K562 (cell line): ENCODE data around the gene ERVK3-1. TPM values are rescaled to one million over a fixed set of nuclear protein-coding genes. Genes with fewer than 3 reads are reported as not detected.

ENCODE experiments used
- ADNP ChIP-seq: fragments of 200-800 bp; sonication (Bioruptor generic); IDR thresholded peaks from 2 replicates; pipeline ENCODE4 v1.6.1; 2016; ENCODE audit warnings: missing genetic modification characterization, missing compliant biosample characterization
- CEBPB ChIP-seq: fragments of 450-650 bp; IDR thresholded peaks from 2 replicates; pipeline ENCODE4 v1.6.1; 2016; ENCODE audit warnings: missing genetic modification characterization, missing compliant biosample characterization
- E2F3 ChIP-seq: fragments of 250-450 bp; sonication (Bioruptor Pico); IDR thresholded peaks from 2 replicates; pipeline ENCODE4 v1.4.0; 2020; ENCODE audit warnings: mild to moderate bottlenecking
- EZH2 ChIP-seq: IDR thresholded peaks from 2 replicates; pipeline ENCODE4 v1.6.1; 2012; ENCODE audit warnings: low read depth, mild to moderate bottlenecking, inconsistent platforms, low read length, borderline replicate concordance
- GTF2A2 ChIP-seq: IDR thresholded peaks from 2 replicates; pipeline ENCODE4 v1.6.1; 2016; ENCODE audit warnings: mild to moderate bottlenecking, missing genetic modification characterization, missing compliant biosample characterization
- HLTF ChIP-seq: fragments of 450-650 bp; IDR thresholded peaks from 2 replicates; pipeline ENCODE4 v1.6.1; 2016
- MTA3 ChIP-seq: fragments of 450-650 bp; formaldehyde crosslinking; IDR thresholded peaks from 2 replicates; pipeline ENCODE4 v1.6.1; 2017; ENCODE audit warnings: mild to moderate bottlenecking, borderline replicate concordance
- PREB ChIP-seq: sonication (generic); formaldehyde crosslinking; IDR thresholded peaks from 2 replicates; pipeline ENCODE4 v1.8.1; 2023; ENCODE audit warnings: mild to moderate bottlenecking, missing genetic modification reagents
- STAT6 ChIP-seq: sonication (generic); formaldehyde crosslinking; IDR thresholded peaks from 2 replicates; pipeline ENCODE4 v1.8.1; 2023; ENCODE audit warnings: mild to moderate bottlenecking, missing genetic modification reagents
- TEAD2 ChIP-seq: fragments of 450-650 bp; IDR thresholded peaks from 2 replicates; pipeline ENCODE4 v1.6.1; 2016; ENCODE audit warnings: missing genetic modification characterization, control low read depth, missing compliant biosample characterization
- TRIM28 ChIP-seq: fragments of 450-650 bp; IDR thresholded peaks from 2 replicates; pipeline ENCODE4 v1.6.1; 2017
- ZNF282 ChIP-seq: sonication (generic); formaldehyde crosslinking; IDR thresholded peaks from 2 replicates; pipeline ENCODE4 v1.8.1; 2023; ENCODE audit warnings: missing genetic modification reagents
- ZNF311 ChIP-seq: fragments of 250-450 bp; sonication (Bioruptor Pico); IDR thresholded peaks from 2 replicates; pipeline ENCODE4 v1.4.0; 2020; ENCODE audit warnings: mild to moderate bottlenecking, moderate library complexity
- ZNF384 ChIP-seq: IDR thresholded peaks from 2 replicates; pipeline ENCODE4 v1.6.1; 2012; ENCODE audit warnings: low read depth, low read length, improper control_type of control experiment
- ZNF445 ChIP-seq: fragments of 250-450 bp; sonication (Bioruptor Pico); IDR thresholded peaks from 2 replicates; pipeline ENCODE4 v1.4.0; 2020; ENCODE audit warnings: low read depth, mild to moderate bottlenecking, moderate library complexity
- ZNF449 ChIP-seq: fragments of 250-450 bp; sonication (Bioruptor Pico); IDR thresholded peaks from 2 replicates; pipeline ENCODE4 v1.8.0; 2022; ENCODE audit warnings: moderate library complexity, mild to moderate bottlenecking, inconsistent platforms
- ZNF639 ChIP-seq, 2 experiments: fragments of 200-800 bp in 1 of 2; sonication (Bioruptor generic) in 1 of 2; sonication (generic) in 1 of 2; formaldehyde crosslinking in 1 of 2; IDR thresholded peaks in 1 of 2; conservative IDR thresholded peaks in 1 of 2; 2 replicates each; pipeline versions ENCODE4 v1.5.0 to v1.6.1; 2016 to 2020; ENCODE audit warnings: missing compliant biosample characterization in 1 of 2, missing genetic modification characterization in 1 of 2, missing genetic modification reagents in 1 of 2
- ZNF695 ChIP-seq: fragments of 450-650 bp; formaldehyde crosslinking; IDR thresholded peaks from 2 replicates; pipeline ENCODE4 v1.4.0; 2020; ENCODE audit warnings: mild to moderate bottlenecking, moderate library complexity
- ZNF707 ChIP-seq: fragments of 250-450 bp; sonication (Bioruptor Pico); conservative IDR thresholded peaks from 2 replicates; pipeline ENCODE4 v1.8.0; 2022; ENCODE audit warnings: inconsistent platforms, mild to moderate bottlenecking, moderate library complexity
- polyA plus RNA-seq, 8 experiments: library from polyadenylated mRNA; depleted of rRNA in 4 of 8; stranded (reverse) in 5 of 8; unstranded in 3 of 8; fragments of >200 nt; fragmentation: Nextera tagmentation in 2 of 8; fragmentation: Illumina TruSeq in 1 of 8; extraction: Ambion mirVana in 2 of 8; extraction: Trizol in 1 of 8; gene quantifications; 2 replicates each; pipeline versions ENCODE4 v1.2.1 to v1.2.3, GENCODE V29; 2011 to 2014; ENCODE audit warnings: inconsistent platforms in 1 of 8, missing spikeins in 1 of 8
- total RNA-seq, 7 experiments: library from RNA; depleted of rRNA in 6 of 7; stranded (reverse); fragments of >200 nt in 6 of 7; fragmentation: Illumina TruSeq in 2 of 7; extraction: Trizol in 2 of 7; gene quantifications; 2 replicates each; pipeline versions ENCODE4 v1.2.1 to v1.2.3, GENCODE V29; 2011 to 2021; ENCODE audit warnings: low replicate concordance in 1 of 7

ERVK3-1 gene
- total and polyA plus RNA-seq, 9 of the 15 experiments (the other 6 are each of a cell fraction or from before 2014, with no cell fraction given) = 87.6 to 299 (median 119) TPM

- TF ChIP-seq HLTF (no peak), ZNF695 (CRISPR knock-in tag) (no peak), ZNF639 (CRISPR knock-in tag; conservative IDR thresholded peaks at IDR 0.05 in 1 of 2, IDR thresholded peaks at IDR 0.05 in 1 of 2) (0 out of 4 replicates have a peak, but pooled peaks of 1 of the 2 experiments have one; percentile 8), EZH2 (no peak), PREB (no peak), ADNP (tag) (no peak), E2F3 (CRISPR knock-in tag) (0 out of 2 replicates have a peak, but pooled peaks have one; percentile 24), ZNF449 (0 out of 2 replicates have a peak, but pooled peaks have one; percentile 12), ZNF384 (no peak), MTA3 (no peak), ZNF282 (no peak), ZNF707 (CRISPR knock-in tag) (peak; percentile 53; the same call in 1 of the 2 replicates), CEBPB (peak; percentile 74), TRIM28 (no peak), GTF2A2 (tag) (no peak), ZNF311 (CRISPR knock-in tag) (peak; percentile 89), ZNF445 (CRISPR knock-in tag) (no peak), STAT6 (CRISPR knock-in tag) (no peak), TEAD2 (tag) (0 out of 2 replicates have a peak, but pooled peaks have one; percentile 18)
Measured at GRCh38 chr19:58277748-58278540, 27.2 kb upstream of the ERVK3-1 start (continued).
